HepG2 (cell line): ENCODE measurements around the gene MPHOSPH8. TPM values are rescaled to one million over a fixed set of nuclear protein-coding genes. Genes with fewer than 3 reads are reported as not detected.

ENCODE experiments used
- CEBPG ChIP-seq: IDR thresholded peaks from 2 replicates; pipeline ENCODE4 v1.6.1; 2016
- CTCF ChIP-seq: sonication (generic); formaldehyde crosslinking; IDR thresholded peaks from 2 replicates; pipeline ENCODE4 v1.5.0; 2020; ENCODE audit warnings: mild to moderate bottlenecking, missing genetic modification reagents, moderate library complexity
- GATAD2A ChIP-seq: IDR thresholded peaks from 2 replicates; pipeline ENCODE4 v1.6.1; 2016
- GFI1 ChIP-seq: sonication (generic); formaldehyde crosslinking; IDR thresholded peaks from 2 replicates; pipeline ENCODE4 v1.5.0; 2020; ENCODE audit warnings: missing genetic modification reagents, mild to moderate bottlenecking, borderline replicate concordance
- HMG20A ChIP-seq: IDR thresholded peaks from 2 replicates; pipeline ENCODE4 v1.6.1; 2016; ENCODE audit warnings: borderline replicate concordance
- HNRNPK ChIP-seq: fragments of 200-400 bp; formaldehyde crosslinking; IDR thresholded peaks from 2 replicates; pipeline ENCODE4 v1.6.1; 2018; ENCODE audit warnings: low read length, low read depth, moderate library complexity, mild to moderate bottlenecking; ENCODE audit not compliant: poor library complexity, severe bottlenecking
- MEIS1 ChIP-seq: sonication (generic); formaldehyde crosslinking; IDR thresholded peaks from 2 replicates; pipeline ENCODE4 v1.9.0; 2021; ENCODE audit warnings: mild to moderate bottlenecking, missing genetic modification reagents, moderate library complexity, borderline replicate concordance
- NKX3-1 ChIP-seq: sonication (generic); formaldehyde crosslinking; IDR thresholded peaks from 2 replicates; pipeline ENCODE4 v1.5.0; 2020; ENCODE audit warnings: missing genetic modification reagents
- PHF20 ChIP-seq: sonication (generic); formaldehyde crosslinking; IDR thresholded peaks from 2 replicates; pipeline ENCODE4 v1.5.0; 2020; ENCODE audit warnings: mild to moderate bottlenecking, missing genetic modification reagents
- POLR2AphosphoS5 ChIP-seq: IDR thresholded peaks from 2 replicates; pipeline ENCODE4 v1.6.1; 2012; ENCODE audit warnings: low read depth, low read length
- REPIN1 ChIP-seq: sonication (generic); formaldehyde crosslinking; IDR thresholded peaks from 2 replicates; pipeline ENCODE4 v1.8.0; 2022; ENCODE audit warnings: missing genetic modification reagents, low read depth, mild to moderate bottlenecking, borderline replicate concordance
- TEF ChIP-seq: sonication (generic); formaldehyde crosslinking; IDR thresholded peaks from 2 replicates; pipeline ENCODE4 v1.5.0; 2020; ENCODE audit warnings: missing genetic modification reagents
- YY1 ChIP-seq: IDR thresholded peaks from 2 replicates; pipeline ENCODE4 v1.6.1; 2011; ENCODE audit warnings: low read length, low read depth, moderate library complexity, mild to moderate bottlenecking; ENCODE audit not compliant: insufficient read depth, insufficient replicate concordance
- ZNF121 ChIP-seq: sonication (generic); formaldehyde crosslinking; IDR thresholded peaks from 2 replicates; pipeline ENCODE4 v1.5.0; 2020; ENCODE audit warnings: mild to moderate bottlenecking, missing genetic modification reagents
- ZNF263 ChIP-seq: sonication (generic); formaldehyde crosslinking; IDR thresholded peaks from 2 replicates; pipeline ENCODE4 v1.4.0; 2020; ENCODE audit warnings: missing genetic modification reagents
- ZNF331 ChIP-seq: sonication (generic); formaldehyde crosslinking; IDR thresholded peaks from 2 replicates; pipeline ENCODE4 v1.4.0; 2020; ENCODE audit warnings: missing genetic modification reagents
- ZNF777 ChIP-seq: sonication (generic); formaldehyde crosslinking; IDR thresholded peaks from 2 replicates; pipeline ENCODE4 v1.4.0; 2020; ENCODE audit warnings: missing genetic modification reagents
- polyA plus RNA-seq, 8 experiments: library from polyadenylated mRNA; depleted of rRNA in 3 of 8; stranded (reverse) in 7 of 8; unstranded in 1 of 8; fragments of >200 nt; fragmentation: Illumina TruSeq in 4 of 8; extraction: Trizol in 4 of 8; gene quantifications; 2 replicates each; pipeline versions ENCODE4 v1.2.1 to v1.2.3, GENCODE V29; 2011 to 2016; ENCODE audit warnings: low read depth in 4 of 8, missing spikeins in 1 of 8, mixed read lengths in 1 of 8; ENCODE audit not compliant: insufficient read depth in 1 of 8
- total RNA-seq, 5 experiments: library from RNA; depleted of rRNA; stranded (reverse); fragments of >200 nt; fragmentation: Illumina TruSeq; extraction: Trizol; gene quantifications; 2 replicates each; pipeline ENCODE4 v1.2.3, GENCODE V29; 2016; ENCODE audit warnings: low read depth in 1 of 5
- TF ChIP-seq, protein P1 (sequence below), 2 experiments: sonication (generic) in 1 of 2; formaldehyde crosslinking in 1 of 2; IDR thresholded peaks; 2 replicates each; pipeline versions ENCODE4 v1.5.1 to v1.6.1; 2011 to 2020; ENCODE audit warnings: borderline replicate concordance in 1 of 2, low read depth in 1 of 2, low read length in 1 of 2, mild to moderate bottlenecking in 1 of 2, missing genetic modification reagents in 1 of 2, moderate library complexity in 1 of 2
- TF ChIP-seq, protein P2 (sequence below): sonication (generic); formaldehyde crosslinking; IDR thresholded peaks from 2 replicates; pipeline ENCODE4 v1.4.0; 2020; ENCODE audit warnings: missing genetic modification reagents

Gene MPHOSPH8
- total and polyA plus RNA-seq, 2 of the 13 experiments (the other 11 are each of a cell fraction or from before 2014, with no cell fraction given), result 17.3 to 20.9 TPM

GRCh38 chr13:19601749-19602725 lies 31.4 kb upstream of the MPHOSPH8 start (continued):
- TF ChIP-seq REPIN1 (CRISPR knock-in tag) (no peak), HMG20A (no peak), NKX3-1 (CRISPR knock-in tag) (no peak), TEF (CRISPR knock-in tag) (no peak), GATAD2A (CRISPR knock-in tag) (0 out of 2 replicates have a peak, but pooled peaks have one; percentile 24), ZNF121 (CRISPR knock-in tag) (peak; percentile 55; the same call in 1 of the 2 replicates), PHF20 (CRISPR knock-in tag) (0 out of 2 replicates have a peak, but pooled peaks have one; percentile 35), ZNF331 (CRISPR knock-in tag) (no peak), CEBPG (CRISPR knock-in tag) (no peak), ZNF263 (CRISPR knock-in tag) (peak; percentile 27; the same call in 1 of the 2 replicates), YY1 (peak; percentile 81), ZNF777 (peak; percentile 82), MEIS1 (CRISPR knock-in tag) (peak; percentile 27; the same call in 1 of the 2 replicates), GFI1 (CRISPR knock-in tag) (0 out of 2 replicates have a peak, but pooled peaks have one; percentile 53), HNRNPK (peak; percentile 63), POLR2AphosphoS5 (peak; percentile 55), CTCF (CRISPR knock-in tag) (peak; percentile 39)
- TF ChIP-seq, protein P1, sequence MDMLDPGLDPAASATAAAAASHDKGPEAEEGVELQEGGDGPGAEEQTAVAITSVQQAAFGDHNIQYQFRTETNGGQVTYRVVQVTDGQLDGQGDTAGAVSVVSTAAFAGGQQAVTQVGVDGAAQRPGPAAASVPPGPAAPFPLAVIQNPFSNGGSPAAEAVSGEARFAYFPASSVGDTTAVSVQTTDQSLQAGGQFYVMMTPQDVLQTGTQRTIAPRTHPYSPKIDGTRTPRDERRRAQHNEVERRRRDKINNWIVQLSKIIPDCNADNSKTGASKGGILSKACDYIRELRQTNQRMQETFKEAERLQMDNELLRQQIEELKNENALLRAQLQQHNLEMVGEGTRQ (IDR thresholded peaks at IDR 0.05; ENCODE audit: low read depth, low read length), result no peak
- TF ChIP-seq, protein P1 (CRISPR knock-in tag; IDR thresholded peaks at IDR 0.05; ENCODE audit: borderline replicate concordance), result no peak
- TF ChIP-seq, protein P2, sequence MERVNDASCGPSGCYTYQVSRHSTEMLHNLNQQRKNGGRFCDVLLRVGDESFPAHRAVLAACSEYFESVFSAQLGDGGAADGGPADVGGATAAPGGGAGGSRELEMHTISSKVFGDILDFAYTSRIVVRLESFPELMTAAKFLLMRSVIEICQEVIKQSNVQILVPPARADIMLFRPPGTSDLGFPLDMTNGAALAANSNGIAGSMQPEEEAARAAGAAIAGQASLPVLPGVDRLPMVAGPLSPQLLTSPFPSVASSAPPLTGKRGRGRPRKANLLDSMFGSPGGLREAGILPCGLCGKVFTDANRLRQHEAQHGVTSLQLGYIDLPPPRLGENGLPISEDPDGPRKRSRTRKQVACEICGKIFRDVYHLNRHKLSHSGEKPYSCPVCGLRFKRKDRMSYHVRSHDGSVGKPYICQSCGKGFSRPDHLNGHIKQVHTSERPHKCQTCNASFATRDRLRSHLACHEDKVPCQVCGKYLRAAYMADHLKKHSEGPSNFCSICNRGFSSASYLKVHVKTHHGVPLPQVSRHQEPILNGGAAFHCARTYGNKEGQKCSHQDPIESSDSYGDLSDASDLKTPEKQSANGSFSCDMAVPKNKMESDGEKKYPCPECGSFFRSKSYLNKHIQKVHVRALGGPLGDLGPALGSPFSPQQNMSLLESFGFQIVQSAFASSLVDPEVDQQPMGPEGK, result 0 out of 2 replicates have a peak, but pooled peaks have one; percentile 25
- TF ChIP-seq, all 625 proteins: peak for 173
